Liver (tissue), 9 donors: Measurements from ENCODE around the gene EARS2. TPM values are rescaled to one million over a fixed set of nuclear protein-coding genes. Genes with fewer than 3 reads are reported as not detected.

Source experiments
- DNase-seq: peaks from one replicate; pipeline ENCODE4 v3.0.0-alpha.2; 2017; ENCODE audit warnings: low spot score
- H3K27ac ChIP-seq, 2 donors: one replicate each; pipeline ENCODE4 v1.7.0; 2013; ENCODE audit warnings: inconsistent platforms in 2 of 2, low read length in 2 of 2, control low read depth in 1 of 2, low read depth in 1 of 2, mild to moderate bottlenecking in 1 of 2
- H3K27me3 ChIP-seq, 4 donors: one replicate each; pipeline versions ENCODE4 v1.6.1 to v1.7.0; 2013; ENCODE audit warnings: low read length in 3 of 4, inconsistent platforms in 1 of 4, mild to moderate bottlenecking in 1 of 4, moderate library complexity in 1 of 4; ENCODE audit not compliant: control insufficient read depth in 4 of 4, insufficient read depth in 4 of 4
- H3K36me3 ChIP-seq, 4 donors: one replicate each; pipeline versions ENCODE4 v1.6.1 to v1.7.0; 2013; ENCODE audit warnings: low read length in 3 of 4, mild to moderate bottlenecking in 3 of 4, low read depth in 1 of 4, moderate library complexity in 1 of 4; ENCODE audit not compliant: control insufficient read depth in 4 of 4, insufficient read depth in 3 of 4
- H3K4me1 ChIP-seq, 4 donors: one replicate each; pipeline versions ENCODE4 v1.6.1 to v1.7.0; 2013; ENCODE audit warnings: low read length in 3 of 4, mild to moderate bottlenecking in 3 of 4, moderate library complexity in 1 of 4; ENCODE audit not compliant: control insufficient read depth in 4 of 4, insufficient read depth in 4 of 4
- H3K4me3 ChIP-seq, 3 donors: one replicate each; pipeline versions ENCODE4 v1.6.1 to v1.7.0; 2013; ENCODE audit warnings: low read length in 3 of 3, control low read depth in 1 of 3, low read depth in 1 of 3, mild to moderate bottlenecking in 1 of 3
- H3K9ac ChIP-seq, 2 donors: one replicate each; pipeline ENCODE4 v1.7.0; 2013; ENCODE audit warnings: low read length in 2 of 2, mild to moderate bottlenecking in 2 of 2, moderate library complexity in 2 of 2, control low read depth in 1 of 2, low read depth in 1 of 2
- H3K9me3 ChIP-seq, 4 donors: one replicate each; pipeline versions ENCODE4 v1.6.1 to v1.7.0; 2013; ENCODE audit warnings: low read length in 3 of 4; ENCODE audit not compliant: control insufficient read depth in 4 of 4
- EGR1 ChIP-seq, 2 donors: IDR thresholded peaks; 2 replicates each; pipeline ENCODE4 v1.6.1; 2016 to 2018; ENCODE audit warnings: antibody characterized with exemption in 2 of 2, low read depth in 2 of 2
- FOXA1 ChIP-seq: IDR thresholded peaks from 2 replicates; pipeline ENCODE4 v1.6.1; 2016; ENCODE audit warnings: antibody characterized with exemption
- FOXA2 ChIP-seq: IDR thresholded peaks from 2 replicates; pipeline ENCODE4 v1.6.1; 2016; ENCODE audit warnings: antibody characterized with exemption
- GABPA ChIP-seq, 2 donors: IDR thresholded peaks in 1 of 2; conservative IDR thresholded peaks in 1 of 2; 2 replicates each; pipeline ENCODE4 v1.6.1; 2016; ENCODE audit warnings: antibody characterized with exemption in 2 of 2, mild to moderate bottlenecking in 1 of 2, moderate library complexity in 1 of 2
- HNF4A ChIP-seq, 2 donors: conservative IDR thresholded peaks; 2 replicates each; pipeline ENCODE4 v1.6.1; 2016; ENCODE audit warnings: antibody characterized with exemption in 2 of 2, mild to moderate bottlenecking in 2 of 2
- HNF4G ChIP-seq: IDR thresholded peaks from 2 replicates; pipeline ENCODE4 v1.6.1; 2016; ENCODE audit warnings: antibody characterized with exemption
- JUND ChIP-seq, 2 donors: IDR thresholded peaks; 2 replicates each; pipeline ENCODE4 v1.6.1; 2016; ENCODE audit warnings: antibody characterized with exemption in 2 of 2
- NR2F2 ChIP-seq: IDR thresholded peaks from 2 replicates; pipeline ENCODE4 v1.6.1; 2016; ENCODE audit warnings: antibody characterized with exemption
- RAD21 ChIP-seq, 2 donors: IDR thresholded peaks; 2 replicates each; pipeline ENCODE4 v1.6.1; 2016; ENCODE audit warnings: antibody characterized with exemption in 2 of 2, mild to moderate bottlenecking in 2 of 2
- RXRA ChIP-seq, 2 donors: IDR thresholded peaks; 2 replicates each; pipeline ENCODE4 v1.6.1; 2017 to 2018; ENCODE audit warnings: antibody characterized with exemption in 2 of 2, mild to moderate bottlenecking in 1 of 2
- SP1 ChIP-seq: IDR thresholded peaks from 2 replicates; pipeline ENCODE4 v1.6.1; 2018; ENCODE audit warnings: antibody characterized with exemption, mild to moderate bottlenecking
- TAF1 ChIP-seq: conservative IDR thresholded peaks from 2 replicates; pipeline ENCODE4 v1.6.1; 2016; ENCODE audit warnings: antibody characterized with exemption, mild to moderate bottlenecking
- YY1 ChIP-seq: IDR thresholded peaks from 2 replicates; pipeline ENCODE4 v1.6.1; 2016; ENCODE audit warnings: antibody characterized with exemption, mild to moderate bottlenecking
- WGBS: extraction: QIAGEN DNeasy Blood & Tissue Kit; methylation state at CpG from one replicate; pipeline ENCODE4 v1.1.7; 2013; 5-methylcytosine and 5-hydroxymethylcytosine counted together
- polyA plus RNA-seq, 2 donors: library from polyadenylated mRNA; stranded (reverse) in 1 of 2; unstranded in 1 of 2; fragments of 200-250 nt in 1 of 2; fragments of >200 nt in 1 of 2; fragmentation: Nextera tagmentation in 1 of 2; extraction: Ambion mirVana in 1 of 2; gene quantifications; one replicate each; pipeline versions ENCODE4 v1.2.1 to v1.2.3, GENCODE V29; 2013 to 2015
- total RNA-seq, 2 donors: library from RNA; depleted of rRNA; stranded (reverse); fragments of >200 nt; gene quantifications; one replicate each; pipeline ENCODE4 v1.2.3, GENCODE V29; 2014
- TF ChIP-seq, protein P1 (sequence below): IDR thresholded peaks from 2 replicates; pipeline ENCODE4 v1.6.1; 2016; ENCODE audit warnings: antibody characterized with exemption, mild to moderate bottlenecking
- TF ChIP-seq, protein P2 (sequence below): IDR thresholded peaks from 2 replicates; pipeline ENCODE4 v1.6.1; 2016; ENCODE audit warnings: antibody characterized with exemption
- TF ChIP-seq, protein P3 (sequence below): IDR thresholded peaks from 2 replicates; pipeline ENCODE4 v1.6.1; 2016; ENCODE audit warnings: antibody characterized with exemption
- TF ChIP-seq, protein P4 (sequence below): fragments of 150-350 bp; IDR thresholded peaks from 2 replicates; pipeline ENCODE4 v1.5.1; 2017; ENCODE audit warnings: improper control_type of control experiment, low read depth, low read length; ENCODE audit not compliant: missing input control
- TF ChIP-seq, protein P5 (sequence below): IDR thresholded peaks from 2 replicates; pipeline ENCODE4 v1.6.1; 2016; ENCODE audit warnings: antibody characterized with exemption
- donor health status: healthy.
- donor health status: healthy.
- donor health status: healthy.
- donor health status: healthy.
- donor health status: healthy.

The EARS2 gene
- total and polyA plus RNA-seq, 4 donors, result 11.6 to 31.0 (median 19.6) TPM

DNA sequence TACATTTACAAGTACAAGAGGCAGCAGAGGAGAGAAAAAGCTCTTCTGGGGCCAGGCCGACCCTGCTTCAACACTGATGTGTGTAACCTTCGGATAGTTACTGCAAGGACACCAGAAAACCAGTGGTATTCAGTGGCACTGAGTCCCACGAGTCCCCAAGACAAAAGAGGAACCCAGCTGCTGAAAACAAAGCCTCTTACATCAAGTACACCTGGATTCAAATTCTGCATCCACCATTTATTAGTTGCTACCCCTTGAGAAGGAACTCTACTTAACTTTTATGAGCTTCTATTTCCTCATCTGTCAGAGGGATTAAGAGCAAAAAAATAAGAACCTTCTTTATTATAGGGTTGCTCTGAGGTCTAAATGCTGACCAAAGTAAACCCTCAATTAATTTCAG lies 2.6 kb downstream of the EARS2 start (continued):
- TF ChIP-seq, protein P1, sequence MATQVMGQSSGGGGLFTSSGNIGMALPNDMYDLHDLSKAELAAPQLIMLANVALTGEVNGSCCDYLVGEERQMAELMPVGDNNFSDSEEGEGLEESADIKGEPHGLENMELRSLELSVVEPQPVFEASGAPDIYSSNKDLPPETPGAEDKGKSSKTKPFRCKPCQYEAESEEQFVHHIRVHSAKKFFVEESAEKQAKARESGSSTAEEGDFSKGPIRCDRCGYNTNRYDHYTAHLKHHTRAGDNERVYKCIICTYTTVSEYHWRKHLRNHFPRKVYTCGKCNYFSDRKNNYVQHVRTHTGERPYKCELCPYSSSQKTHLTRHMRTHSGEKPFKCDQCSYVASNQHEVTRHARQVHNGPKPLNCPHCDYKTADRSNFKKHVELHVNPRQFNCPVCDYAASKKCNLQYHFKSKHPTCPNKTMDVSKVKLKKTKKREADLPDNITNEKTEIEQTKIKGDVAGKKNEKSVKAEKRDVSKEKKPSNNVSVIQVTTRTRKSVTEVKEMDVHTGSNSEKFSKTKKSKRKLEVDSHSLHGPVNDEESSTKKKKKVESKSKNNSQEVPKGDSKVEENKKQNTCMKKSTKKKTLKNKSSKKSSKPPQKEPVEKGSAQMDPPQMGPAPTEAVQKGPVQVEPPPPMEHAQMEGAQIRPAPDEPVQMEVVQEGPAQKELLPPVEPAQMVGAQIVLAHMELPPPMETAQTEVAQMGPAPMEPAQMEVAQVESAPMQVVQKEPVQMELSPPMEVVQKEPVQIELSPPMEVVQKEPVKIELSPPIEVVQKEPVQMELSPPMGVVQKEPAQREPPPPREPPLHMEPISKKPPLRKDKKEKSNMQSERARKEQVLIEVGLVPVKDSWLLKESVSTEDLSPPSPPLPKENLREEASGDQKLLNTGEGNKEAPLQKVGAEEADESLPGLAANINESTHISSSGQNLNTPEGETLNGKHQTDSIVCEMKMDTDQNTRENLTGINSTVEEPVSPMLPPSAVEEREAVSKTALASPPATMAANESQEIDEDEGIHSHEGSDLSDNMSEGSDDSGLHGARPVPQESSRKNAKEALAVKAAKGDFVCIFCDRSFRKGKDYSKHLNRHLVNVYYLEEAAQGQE, result no peak

DNA sequence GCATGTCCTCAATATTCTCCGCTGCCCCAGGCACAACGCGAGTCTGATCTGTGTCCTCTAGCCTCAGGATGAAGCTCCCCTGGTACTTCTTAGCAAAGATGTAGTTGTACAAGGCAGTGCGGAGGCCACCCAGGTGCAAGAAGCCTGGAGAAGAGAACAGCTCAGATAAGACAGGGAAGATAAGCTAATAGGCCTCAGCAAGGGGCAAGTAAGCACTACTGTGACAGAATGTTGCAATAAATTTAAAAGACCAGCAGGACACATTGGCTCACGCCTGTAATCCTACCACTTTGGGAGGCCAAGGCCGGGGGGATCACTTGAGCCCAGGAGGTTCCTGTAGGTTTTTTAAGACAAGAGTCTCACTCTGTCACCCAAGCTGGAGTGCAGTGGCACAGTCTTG lies 5.0 kb downstream of the EARS2 start:
- Histone ChIP-seq H3K4me1 (peaks cover 0 to 12% (median 6%) of the 10 kb centered on the region in 4 donors), H3K27ac (no peak overlapping the region), H3K9me3 (no peaks in the 10 kb centered on the region), H3K36me3 (peaks cover 6 to 38% (median 33%) of the 10 kb centered on the region in 4 donors), H3K4me3 (no peak overlapping the region), H3K9ac (no peak overlapping the region), H3K27me3 (no peaks in the 10 kb centered on the region)
- TF ChIP-seq HNF4A (conservative IDR thresholded peaks at IDR 0.05), result no peak
- no peak for TF ChIP-seq FOXA1
- no peak for TF ChIP-seq NR2F2
- TF ChIP-seq SP1, result no peak
- no peak for TF ChIP-seq HNF4G
- TF ChIP-seq RAD21 (IDR thresholded peaks at IDR 0.05), result no peak
- TF ChIP-seq, protein P2, sequence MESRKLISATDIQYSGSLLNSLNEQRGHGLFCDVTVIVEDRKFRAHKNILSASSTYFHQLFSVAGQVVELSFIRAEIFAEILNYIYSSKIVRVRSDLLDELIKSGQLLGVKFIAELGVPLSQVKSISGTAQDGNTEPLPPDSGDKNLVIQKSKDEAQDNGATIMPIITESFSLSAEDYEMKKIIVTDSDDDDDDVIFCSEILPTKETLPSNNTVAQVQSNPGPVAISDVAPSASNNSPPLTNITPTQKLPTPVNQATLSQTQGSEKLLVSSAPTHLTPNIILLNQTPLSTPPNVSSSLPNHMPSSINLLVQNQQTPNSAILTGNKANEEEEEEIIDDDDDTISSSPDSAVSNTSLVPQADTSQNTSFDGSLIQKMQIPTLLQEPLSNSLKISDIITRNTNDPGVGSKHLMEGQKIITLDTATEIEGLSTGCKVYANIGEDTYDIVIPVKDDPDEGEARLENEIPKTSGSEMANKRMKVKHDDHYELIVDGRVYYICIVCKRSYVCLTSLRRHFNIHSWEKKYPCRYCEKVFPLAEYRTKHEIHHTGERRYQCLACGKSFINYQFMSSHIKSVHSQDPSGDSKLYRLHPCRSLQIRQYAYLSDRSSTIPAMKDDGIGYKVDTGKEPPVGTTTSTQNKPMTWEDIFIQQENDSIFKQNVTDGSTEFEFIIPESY, result no peak
- TF ChIP-seq, protein P3, sequence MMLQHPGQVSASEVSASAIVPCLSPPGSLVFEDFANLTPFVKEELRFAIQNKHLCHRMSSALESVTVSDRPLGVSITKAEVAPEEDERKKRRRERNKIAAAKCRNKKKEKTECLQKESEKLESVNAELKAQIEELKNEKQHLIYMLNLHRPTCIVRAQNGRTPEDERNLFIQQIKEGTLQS, result no peak
- no peak for TF ChIP-seq JUND (IDR thresholded peaks at IDR 0.05)
- no peak for TF ChIP-seq EGR1 (IDR thresholded peaks at IDR 0.05; ENCODE audit: low read depth in 2 of 2)
- no peak for TF ChIP-seq RXRA (IDR thresholded peaks at IDR 0.05)
- no peak for TF ChIP-seq TAF1
- TF ChIP-seq YY1, result no peak
- no peak for TF ChIP-seq FOXA2
- TF ChIP-seq, protein P4, sequence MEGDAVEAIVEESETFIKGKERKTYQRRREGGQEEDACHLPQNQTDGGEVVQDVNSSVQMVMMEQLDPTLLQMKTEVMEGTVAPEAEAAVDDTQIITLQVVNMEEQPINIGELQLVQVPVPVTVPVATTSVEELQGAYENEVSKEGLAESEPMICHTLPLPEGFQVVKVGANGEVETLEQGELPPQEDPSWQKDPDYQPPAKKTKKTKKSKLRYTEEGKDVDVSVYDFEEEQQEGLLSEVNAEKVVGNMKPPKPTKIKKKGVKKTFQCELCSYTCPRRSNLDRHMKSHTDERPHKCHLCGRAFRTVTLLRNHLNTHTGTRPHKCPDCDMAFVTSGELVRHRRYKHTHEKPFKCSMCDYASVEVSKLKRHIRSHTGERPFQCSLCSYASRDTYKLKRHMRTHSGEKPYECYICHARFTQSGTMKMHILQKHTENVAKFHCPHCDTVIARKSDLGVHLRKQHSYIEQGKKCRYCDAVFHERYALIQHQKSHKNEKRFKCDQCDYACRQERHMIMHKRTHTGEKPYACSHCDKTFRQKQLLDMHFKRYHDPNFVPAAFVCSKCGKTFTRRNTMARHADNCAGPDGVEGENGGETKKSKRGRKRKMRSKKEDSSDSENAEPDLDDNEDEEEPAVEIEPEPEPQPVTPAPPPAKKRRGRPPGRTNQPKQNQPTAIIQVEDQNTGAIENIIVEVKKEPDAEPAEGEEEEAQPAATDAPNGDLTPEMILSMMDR, result no peak
- TF ChIP-seq, protein P5, sequence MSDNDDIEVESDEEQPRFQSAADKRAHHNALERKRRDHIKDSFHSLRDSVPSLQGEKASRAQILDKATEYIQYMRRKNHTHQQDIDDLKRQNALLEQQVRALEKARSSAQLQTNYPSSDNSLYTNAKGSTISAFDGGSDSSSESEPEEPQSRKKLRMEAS, result no peak
- TF ChIP-seq, protein P1, result no peak
- TF ChIP-seq GABPA (IDR thresholded peaks at IDR 0.05 in 1 of 2, conservative IDR thresholded peaks at IDR 0.05 in 1 of 2), result no peak
- 88% methylated on average over 6 of the region's 6 CpGs for WGBS
- DNase-seq, result no peak
